Vagina (tissue), 2 donors: ENCODE results near the gene FAM180A. TPM values are rescaled to one million over a fixed set of nuclear protein-coding genes. Genes with fewer than 3 reads are reported as not detected.

Experiments
- DNase-seq, 2 donors: peaks; one replicate each; pipeline ENCODE4 v3.0.0-alpha.2; 2017; ENCODE audit errors: extremely low spot score in 2 of 2
- H3K27ac ChIP-seq: fragments of 200-600 bp; sonication (generic); one replicate; pipeline ENCODE4 v1.5.1; 2019
- H3K27me3 ChIP-seq: fragments of 200-600 bp; sonication (generic); one replicate; pipeline ENCODE4 v1.5.1; 2019
- H3K36me3 ChIP-seq, 2 donors: fragments of 200-600 bp; sonication (generic); one replicate each; pipeline ENCODE4 v1.5.1; 2017 to 2019
- H3K4me1 ChIP-seq: fragments of 200-600 bp; sonication (generic); one replicate; pipeline ENCODE4 v1.5.1; 2019
- H3K4me3 ChIP-seq, 2 donors: fragments of 200-600 bp; sonication (generic); 1 replicate in 1 of 2; 2 replicates in 1 of 2; pipeline ENCODE4 v1.5.1; 2016 to 2019
- H3K9me3 ChIP-seq: fragments of 200-600 bp; sonication (generic); one replicate; pipeline ENCODE4 v1.5.1; 2019
- POLR2A ChIP-seq, 2 donors: fragments of 450-650 bp; IDR thresholded peaks; one replicate each; pipeline ENCODE4 v1.6.1; 2017; ENCODE audit warnings: antibody characterized with exemption in 2 of 2, mild to moderate bottlenecking in 2 of 2, moderate library complexity in 2 of 2
- POLR2AphosphoS5 ChIP-seq, 2 donors: sonication (generic); formaldehyde crosslinking; IDR thresholded peaks; one replicate each; pipeline ENCODE4 v1.9.0; 2017; ENCODE audit warnings: antibody characterized with exemption in 2 of 2, mild to moderate bottlenecking in 2 of 2, low read depth in 1 of 2; ENCODE audit not compliant: insufficient read depth in 1 of 2
- intact Hi-C: fragments of 100-400 bp; cut with DNase I; formaldehyde crosslinking; loops from one replicate; pipeline ENCODE4 v1.15.1; 2023
- total RNA-seq: library from RNA; depleted of rRNA; stranded (reverse); fragments of >200 nt; gene quantifications from one replicate; pipeline ENCODE4 v1.2.3, GENCODE V29; 2016
- TF ChIP-seq, protein P1 (sequence below), 3 experiments: fragments of 450-650 bp in 2 of 3; fragments of 200-600 bp in 1 of 3; sonication (generic) in 1 of 3; IDR thresholded peaks; one replicate each; pipeline ENCODE4 v1.5.1; 2017 to 2019; ENCODE audit warnings: antibody characterized with exemption in 3 of 3, mild to moderate bottlenecking in 2 of 3, moderate library complexity in 2 of 3

Gene FAM180A
- total RNA-seq, 1 donor from 2014 or later: 7.1 TPM

DNA sequence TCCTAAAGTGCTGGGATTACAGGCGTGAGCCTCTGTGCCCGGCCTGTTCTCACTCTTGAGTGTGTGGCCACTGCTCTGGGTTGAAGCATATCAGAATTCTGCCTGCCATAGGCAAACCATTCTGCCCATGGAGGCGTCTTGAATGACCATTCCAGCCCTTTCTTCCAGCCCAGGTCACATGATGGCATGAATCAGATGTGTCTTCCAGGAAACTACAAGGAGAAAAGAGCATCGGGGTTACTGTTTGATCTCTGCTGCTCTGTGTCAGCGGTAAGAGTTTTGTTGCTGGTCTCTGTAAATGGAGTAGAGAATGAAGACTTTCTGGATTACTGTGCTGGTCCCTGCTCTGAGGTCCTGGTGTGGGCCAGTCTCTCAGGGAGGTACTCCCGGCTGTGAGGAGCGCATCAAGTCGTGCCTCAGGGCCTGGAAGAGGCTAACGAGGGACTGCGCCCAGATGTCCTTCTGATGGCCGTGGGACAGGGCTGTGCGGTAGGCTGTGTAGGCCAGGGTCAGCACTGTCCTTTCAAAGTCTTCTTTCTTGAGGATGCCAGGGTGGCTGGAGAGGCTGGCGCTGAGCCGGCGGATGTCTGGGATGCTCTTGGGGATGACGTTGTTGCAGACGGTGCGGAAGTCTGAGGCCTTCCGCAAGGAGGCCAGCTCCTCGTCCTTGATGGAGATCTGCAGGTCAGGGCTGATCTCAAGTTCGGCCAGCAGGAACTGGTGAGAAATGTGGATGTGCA is 14.8 kb downstream of the FAM180A start:
- Histone ChIP-seq H3K27ac (no peak overlapping the region), H3K9me3 (no peaks in the 10 kb centered on the region), H3K27me3 (no peaks in the 10 kb centered on the region), H3K36me3 (no peaks in the 10 kb centered on the region), H3K4me3 (no peak overlapping the region), H3K4me1 (no peaks in the 10 kb centered on the region)
- intact Hi-C loops: no loop called here
- TF ChIP-seq, protein P1, sequence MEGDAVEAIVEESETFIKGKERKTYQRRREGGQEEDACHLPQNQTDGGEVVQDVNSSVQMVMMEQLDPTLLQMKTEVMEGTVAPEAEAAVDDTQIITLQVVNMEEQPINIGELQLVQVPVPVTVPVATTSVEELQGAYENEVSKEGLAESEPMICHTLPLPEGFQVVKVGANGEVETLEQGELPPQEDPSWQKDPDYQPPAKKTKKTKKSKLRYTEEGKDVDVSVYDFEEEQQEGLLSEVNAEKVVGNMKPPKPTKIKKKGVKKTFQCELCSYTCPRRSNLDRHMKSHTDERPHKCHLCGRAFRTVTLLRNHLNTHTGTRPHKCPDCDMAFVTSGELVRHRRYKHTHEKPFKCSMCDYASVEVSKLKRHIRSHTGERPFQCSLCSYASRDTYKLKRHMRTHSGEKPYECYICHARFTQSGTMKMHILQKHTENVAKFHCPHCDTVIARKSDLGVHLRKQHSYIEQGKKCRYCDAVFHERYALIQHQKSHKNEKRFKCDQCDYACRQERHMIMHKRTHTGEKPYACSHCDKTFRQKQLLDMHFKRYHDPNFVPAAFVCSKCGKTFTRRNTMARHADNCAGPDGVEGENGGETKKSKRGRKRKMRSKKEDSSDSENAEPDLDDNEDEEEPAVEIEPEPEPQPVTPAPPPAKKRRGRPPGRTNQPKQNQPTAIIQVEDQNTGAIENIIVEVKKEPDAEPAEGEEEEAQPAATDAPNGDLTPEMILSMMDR (IDR thresholded peaks at IDR 0.05): no peak
- no peak for TF ChIP-seq POLR2A (IDR thresholded peaks at IDR 0.05)
- TF ChIP-seq POLR2AphosphoS5 (IDR thresholded peaks at IDR 0.05; ENCODE audit: insufficient read depth in 1 of 2, low read depth in 1 of 2): no peak
- no peak for DNase-seq

DNA sequence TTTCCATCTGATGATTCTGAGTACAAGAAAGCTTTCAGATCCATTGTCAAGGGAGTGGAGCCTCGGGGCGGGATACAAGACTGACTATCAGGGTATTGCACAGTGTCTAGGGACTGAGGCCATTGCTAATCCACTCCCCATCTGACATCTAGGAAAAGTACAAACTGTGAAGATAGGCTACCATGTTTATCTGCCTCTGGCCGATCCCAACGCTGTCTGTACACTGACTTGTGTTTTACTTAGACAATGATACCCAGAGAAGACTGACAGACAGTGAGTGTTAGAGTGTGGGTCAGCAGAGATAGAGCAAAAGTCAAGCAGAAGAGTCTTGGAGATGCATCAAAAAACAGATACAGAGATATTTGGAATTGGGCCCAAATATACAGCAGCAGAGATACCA is 17.5 kb downstream of the FAM180A start:
- Histone ChIP-seq H3K36me3 (no peaks in the 10 kb centered on the region), H3K4me1 (no peaks in the 10 kb centered on the region), H3K4me3 (no peak overlapping the region), H3K27ac (no peak overlapping the region), H3K9me3 (no peaks in the 10 kb centered on the region), H3K27me3 (no peaks in the 10 kb centered on the region)
- intact Hi-C loops: no loop called here
- TF ChIP-seq POLR2AphosphoS5 (IDR thresholded peaks at IDR 0.05; ENCODE audit: insufficient read depth in 1 of 2, low read depth in 1 of 2) (no peak), POLR2A (IDR thresholded peaks at IDR 0.05) (no peak)
- TF ChIP-seq, protein P1 (IDR thresholded peaks at IDR 0.05): no peak
- no peak for DNase-seq

DNA sequence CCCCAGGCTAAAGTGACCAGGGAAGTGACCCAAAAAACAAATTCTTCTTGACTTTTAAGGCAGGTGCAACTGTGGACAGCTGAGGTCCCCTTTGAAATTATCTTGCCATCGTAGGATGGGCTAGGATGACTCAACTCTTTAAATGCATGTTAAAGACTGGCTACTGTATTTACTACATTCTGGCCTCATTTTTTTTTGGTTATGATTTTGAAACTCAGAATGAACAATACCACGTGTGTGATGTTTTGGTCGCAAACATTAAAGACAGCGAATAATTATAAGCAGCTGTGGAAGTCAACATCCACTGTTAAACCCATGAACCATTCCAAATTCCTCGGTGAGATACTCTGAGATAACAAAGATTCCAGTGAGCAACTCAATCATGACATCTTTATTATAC is 19.4 kb downstream of the FAM180A start:
- no peaks in the 10 kb centered on the region for H3K27me3 ChIP-seq
- intact Hi-C loops: no loop called here
- no peak for DNase-seq
- no peak overlapping the region for H3K4me3 ChIP-seq
- no peaks in the 10 kb centered on the region for H3K36me3 ChIP-seq
- H3K9me3 ChIP-seq: no peaks in the 10 kb centered on the region
- no peak overlapping the region for H3K27ac ChIP-seq
- H3K4me1 ChIP-seq: no peaks in the 10 kb centered on the region
- no peak for TF ChIP-seq POLR2AphosphoS5 (IDR thresholded peaks at IDR 0.05; ENCODE audit: insufficient read depth in 1 of 2, low read depth in 1 of 2)
- no peak for TF ChIP-seq POLR2A (IDR thresholded peaks at IDR 0.05)
- TF ChIP-seq, protein P1 (IDR thresholded peaks at IDR 0.05): no peak

DNA sequence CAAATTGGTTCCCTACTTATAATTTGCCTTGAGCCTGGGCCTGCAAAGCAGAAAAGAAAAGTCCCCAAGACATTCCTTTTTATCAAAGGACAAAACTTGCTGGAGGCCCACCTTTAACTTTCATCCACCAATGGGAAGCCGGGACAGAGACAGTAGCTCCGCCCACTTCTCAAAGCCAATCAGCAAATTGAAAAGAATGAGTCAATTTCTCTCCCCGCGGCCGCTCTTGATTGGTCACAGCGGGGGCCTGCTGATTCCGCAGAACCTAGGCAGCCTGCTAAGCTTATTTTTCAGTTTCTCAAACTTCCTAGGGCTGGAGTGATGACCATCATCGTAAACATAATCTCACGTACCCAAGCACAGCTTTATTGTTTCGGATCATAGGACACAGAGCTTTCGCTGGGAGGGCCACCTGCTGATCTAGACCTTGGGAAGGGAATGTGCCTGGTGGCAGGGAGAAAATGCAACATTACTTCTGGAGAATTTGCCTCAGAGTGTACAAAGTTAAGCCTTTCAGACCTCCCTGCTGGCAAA is 20.4 kb downstream of the FAM180A start, which contains the start of gene SLC13A4:
TSS of gene SLC13A4 (minus strand) at position 51 of the 534 bp plus-strand sequence. CDS start 690 bp downstream, outside the sequence.
- TF ChIP-seq, protein P1 (IDR thresholded peaks at IDR 0.05): no peak
- no peak for TF ChIP-seq POLR2A (IDR thresholded peaks at IDR 0.05)
- intact Hi-C loops: no loop called here
- H3K4me1 ChIP-seq: peaks cover 6% of the 10 kb centered on the region
- no peaks in the 10 kb centered on the region for H3K27me3 ChIP-seq
- H3K36me3 ChIP-seq: no peaks in the 10 kb centered on the region
- no peak for DNase-seq
- no peaks in the 10 kb centered on the region for H3K9me3 ChIP-seq
- H3K4me3 ChIP-seq: no peak within 1 kb of the TSS
- no peak within 1 kb of the TSS for H3K27ac ChIP-seq
